Measurements from ENCODE around the gene NEUROD4. TPM values are rescaled to one million over a fixed set of nuclear protein-coding genes. Genes with fewer than 3 reads are reported as not detected.

NEUROD4 gene
- total and polyA plus RNA-seq, 2 experiments from 2014 or later = not detected

DNA sequence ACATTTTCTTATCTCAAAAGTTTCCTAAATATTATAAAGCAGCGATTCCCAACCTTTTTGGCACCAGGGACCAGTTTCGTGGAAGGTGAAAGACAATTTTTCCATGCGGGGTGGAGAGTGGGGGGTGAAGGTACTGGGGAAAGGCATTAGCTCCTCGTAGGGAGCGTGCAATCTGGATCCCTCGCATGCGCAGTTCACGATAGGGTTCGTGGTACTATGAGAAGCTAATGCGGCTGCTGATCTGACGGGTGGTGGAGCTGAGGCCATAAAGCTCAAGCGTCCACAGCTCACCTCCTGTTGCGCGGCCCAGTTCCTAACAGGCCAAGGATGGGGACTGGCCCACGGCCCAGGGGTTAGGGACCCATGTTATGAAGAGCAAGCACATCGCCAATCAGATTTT, 29.9 kb downstream of the NEUROD4 start:
- H3K27ac ChIP-seq = no peak overlapping the region
- TF ChIP-seq, protein P1, sequence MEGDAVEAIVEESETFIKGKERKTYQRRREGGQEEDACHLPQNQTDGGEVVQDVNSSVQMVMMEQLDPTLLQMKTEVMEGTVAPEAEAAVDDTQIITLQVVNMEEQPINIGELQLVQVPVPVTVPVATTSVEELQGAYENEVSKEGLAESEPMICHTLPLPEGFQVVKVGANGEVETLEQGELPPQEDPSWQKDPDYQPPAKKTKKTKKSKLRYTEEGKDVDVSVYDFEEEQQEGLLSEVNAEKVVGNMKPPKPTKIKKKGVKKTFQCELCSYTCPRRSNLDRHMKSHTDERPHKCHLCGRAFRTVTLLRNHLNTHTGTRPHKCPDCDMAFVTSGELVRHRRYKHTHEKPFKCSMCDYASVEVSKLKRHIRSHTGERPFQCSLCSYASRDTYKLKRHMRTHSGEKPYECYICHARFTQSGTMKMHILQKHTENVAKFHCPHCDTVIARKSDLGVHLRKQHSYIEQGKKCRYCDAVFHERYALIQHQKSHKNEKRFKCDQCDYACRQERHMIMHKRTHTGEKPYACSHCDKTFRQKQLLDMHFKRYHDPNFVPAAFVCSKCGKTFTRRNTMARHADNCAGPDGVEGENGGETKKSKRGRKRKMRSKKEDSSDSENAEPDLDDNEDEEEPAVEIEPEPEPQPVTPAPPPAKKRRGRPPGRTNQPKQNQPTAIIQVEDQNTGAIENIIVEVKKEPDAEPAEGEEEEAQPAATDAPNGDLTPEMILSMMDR (IDR thresholded peaks at IDR 0.05; ENCODE audit: low read depth, low read length) = no peak
- H3K4me3 ChIP-seq = no peak overlapping the region
- H3K36me3 ChIP-seq = no peaks in the 10 kb centered on the region
- H3K27me3 ChIP-seq = no peaks in the 10 kb centered on the region
- H3K4me1 ChIP-seq (ENCODE audit: low read depth) = no peaks in the 10 kb centered on the region
- no peak for DNase-seq (ENCODE audit: low read depth in 1 of 2, low spot score in 1 of 2)
- no peaks in the 10 kb centered on the region for H3K9me3 ChIP-seq (ENCODE audit: low read depth)

DNA sequence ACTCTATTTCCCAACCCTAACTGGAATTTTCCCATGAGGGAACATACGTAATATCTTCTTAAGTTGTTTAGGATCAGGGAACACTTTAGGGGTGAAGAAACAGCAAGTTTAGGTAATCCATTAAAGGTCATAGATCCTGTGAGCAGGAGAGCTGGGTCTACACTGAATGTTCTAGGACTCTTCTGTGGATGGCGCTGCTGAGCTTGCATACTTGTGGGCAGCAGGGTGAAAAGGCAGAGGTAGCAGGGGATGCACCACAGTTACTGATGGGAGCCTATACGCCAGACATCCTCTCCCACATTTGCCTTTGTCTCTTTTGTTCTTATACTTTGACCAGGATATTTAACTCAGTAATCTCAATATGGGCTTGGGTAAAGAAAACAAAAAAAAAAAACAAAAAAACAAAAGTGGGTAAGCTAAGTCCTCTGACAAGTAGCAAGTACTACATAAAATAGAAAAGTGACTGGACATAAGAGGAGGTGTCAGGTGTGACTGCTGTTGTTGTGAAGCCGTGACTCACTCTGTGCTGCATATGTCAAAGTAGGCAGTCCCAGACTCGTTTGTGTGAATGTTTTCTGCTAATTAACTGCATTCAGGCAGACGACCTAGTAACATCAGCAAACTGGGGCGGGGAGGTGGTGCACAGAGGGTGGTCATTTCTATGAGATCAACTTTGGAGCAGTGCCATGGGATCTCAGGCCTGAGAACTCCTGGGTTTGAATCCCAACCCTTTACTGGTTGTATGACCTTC, 31.6 kb downstream of the NEUROD4 start:
- no peaks in the 10 kb centered on the region for H3K27me3 ChIP-seq
- no peak overlapping the region for H3K4me3 ChIP-seq
- TF ChIP-seq, protein P1 (IDR thresholded peaks at IDR 0.05; ENCODE audit: low read depth, low read length) = no peak
- H3K9me3 ChIP-seq (ENCODE audit: low read depth) = no peaks in the 10 kb centered on the region
- no peak for DNase-seq (ENCODE audit: low read depth in 1 of 2, low spot score in 1 of 2)
- no peaks in the 10 kb centered on the region for H3K36me3 ChIP-seq
- no peak overlapping the region for H3K27ac ChIP-seq
- no peaks in the 10 kb centered on the region for H3K4me1 ChIP-seq (ENCODE audit: low read depth)

DNA sequence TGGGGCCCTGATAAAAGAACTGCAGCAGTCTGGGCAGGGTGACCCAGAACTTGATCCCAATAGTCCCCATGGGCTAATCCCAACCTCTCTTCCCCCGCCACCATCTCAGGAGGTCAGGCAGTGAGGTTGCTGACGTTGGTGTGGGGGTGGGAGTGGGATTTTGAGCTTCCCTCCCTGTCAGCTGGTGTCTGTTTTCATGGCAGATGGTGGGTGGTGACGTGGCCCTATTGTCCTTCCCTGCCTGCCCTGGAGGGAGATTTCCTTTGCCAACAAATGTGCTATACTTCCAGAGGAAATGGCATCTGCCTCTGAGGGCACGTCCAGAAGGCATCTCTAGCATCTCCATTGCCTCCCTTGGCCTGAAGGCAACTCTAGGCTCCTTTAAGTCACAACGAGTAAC, 37.7 kb downstream of the NEUROD4 start:
- no peak for DNase-seq (ENCODE audit: low read depth in 1 of 2, low spot score in 1 of 2)
- Histone ChIP-seq H3K27me3 (no peaks in the 10 kb centered on the region), H3K4me3 (no peak overlapping the region), H3K27ac (no peak overlapping the region), H3K9me3 (ENCODE audit: low read depth) (no peaks in the 10 kb centered on the region), H3K36me3 (no peaks in the 10 kb centered on the region), H3K4me1 (ENCODE audit: low read depth) (no peaks in the 10 kb centered on the region)
- TF ChIP-seq, protein P1 (IDR thresholded peaks at IDR 0.05; ENCODE audit: low read depth, low read length) = no peak

DNA sequence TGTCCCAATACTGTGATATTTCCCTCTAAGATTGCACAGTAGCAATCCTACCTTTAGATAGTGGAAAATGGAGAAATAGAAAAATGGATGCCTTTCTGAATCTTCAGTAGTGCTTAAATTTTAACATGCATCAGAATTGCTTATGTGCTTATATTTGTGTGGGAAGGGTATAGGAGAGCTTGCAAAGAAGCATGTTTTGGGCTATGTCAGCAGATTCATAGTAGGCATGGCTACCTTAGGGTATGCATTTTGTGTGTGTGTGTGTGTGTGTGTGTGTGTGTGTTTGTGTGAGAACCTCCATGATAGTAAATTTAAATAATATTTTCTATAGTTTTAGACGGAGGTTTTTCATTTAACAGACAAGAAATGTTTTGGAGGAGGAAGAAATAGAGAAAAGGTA, 38.3 kb downstream of the NEUROD4 start:
- H3K4me1 ChIP-seq (ENCODE audit: low read depth) = no peaks in the 10 kb centered on the region
- H3K9me3 ChIP-seq (ENCODE audit: low read depth) = no peaks in the 10 kb centered on the region
- H3K27ac ChIP-seq = no peak overlapping the region
- TF ChIP-seq, protein P1 (IDR thresholded peaks at IDR 0.05; ENCODE audit: low read depth, low read length) = no peak
- no peaks in the 10 kb centered on the region for H3K27me3 ChIP-seq
- no peak overlapping the region for H3K4me3 ChIP-seq
- DNase-seq (ENCODE audit: low read depth in 1 of 2, low spot score in 1 of 2) = no peak
- no peaks in the 10 kb centered on the region for H3K36me3 ChIP-seq

DNA sequence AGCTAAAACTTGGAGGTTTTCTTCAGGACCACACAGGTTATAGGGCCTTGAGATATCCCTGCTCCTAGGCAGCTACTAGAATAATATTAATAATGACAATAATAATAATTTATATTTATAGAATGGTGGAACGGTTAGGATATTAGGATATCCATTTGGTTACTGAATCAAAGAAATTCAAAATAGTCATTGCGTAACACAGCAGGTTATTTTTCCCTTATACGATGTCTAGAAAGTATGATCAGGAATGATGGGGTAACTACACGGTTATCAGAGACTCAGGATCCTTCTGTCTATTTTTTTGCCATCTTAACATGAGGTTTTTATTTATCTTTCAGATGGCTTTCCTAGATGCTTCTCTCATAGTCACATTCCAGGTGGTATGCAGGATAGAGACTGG, 39.0 kb downstream of the NEUROD4 start:
- Histone ChIP-seq H3K27ac (no peak overlapping the region), H3K4me3 (no peak overlapping the region), H3K36me3 (no peaks in the 10 kb centered on the region), H3K27me3 (no peaks in the 10 kb centered on the region), H3K9me3 (ENCODE audit: low read depth) (no peaks in the 10 kb centered on the region), H3K4me1 (ENCODE audit: low read depth) (no peaks in the 10 kb centered on the region)
- TF ChIP-seq, protein P1 (IDR thresholded peaks at IDR 0.05; ENCODE audit: low read depth, low read length) = no peak
- no peak for DNase-seq (ENCODE audit: low read depth in 1 of 2, low spot score in 1 of 2)
